Stomach (tissue), 9 donors: ENCODE measurements around the gene GAPVD1. TPM values are rescaled to one million over a fixed set of nuclear protein-coding genes. Genes with fewer than 3 reads are reported as not detected.

Experiments
- DNase-seq, 2 donors: peaks; one replicate each; pipeline versions ENCODE4 v3.0.0 to v3.0.0-alpha.2; 2013 to 2019
- H3K27ac ChIP-seq, 5 donors: fragments of 200-600 bp in 4 of 5; sonication (generic) in 4 of 5; one replicate each; pipeline ENCODE4 v1.5.1; 2013 to 2019; ENCODE audit warnings: mild to moderate bottlenecking in 1 of 5, moderate library complexity in 1 of 5
- H3K27me3 ChIP-seq, 3 donors: fragments of 200-600 bp; sonication (generic); one replicate each; pipeline ENCODE4 v1.5.1; 2017 to 2019; ENCODE audit warnings: mixed run types in 1 of 3
- H3K36me3 ChIP-seq, 4 donors: fragments of 200-600 bp; sonication (generic); 1 replicate in 3 of 4; 2 replicates in 1 of 4; pipeline ENCODE4 v1.5.1; 2016 to 2019
- H3K4me1 ChIP-seq, 4 donors: fragments of 200-600 bp; sonication (generic); one replicate each; pipeline ENCODE4 v1.5.1; 2016 to 2019
- H3K4me3 ChIP-seq, 4 donors: fragments of 200-600 bp; sonication (generic) in 3 of 4; one replicate each; pipeline ENCODE4 v1.5.1; 2016 to 2019; ENCODE audit warnings: mild to moderate bottlenecking in 1 of 4
- H3K9me3 ChIP-seq, 4 donors: fragments of 200-600 bp; sonication (generic); one replicate each; pipeline ENCODE4 v1.5.1; 2016 to 2019
- CTCF ChIP-seq, 7 experiments: fragments of 450-650 bp in 4 of 7; fragments of 200-600 bp in 3 of 7; sonication (generic) in 3 of 7; IDR thresholded peaks; one replicate each; pipeline ENCODE4 v1.5.1; 2016 to 2019; ENCODE audit warnings: antibody characterized with exemption in 7 of 7, control low read depth in 2 of 7, mild to moderate bottlenecking in 1 of 7
- EP300 ChIP-seq: sonication (generic); formaldehyde crosslinking; IDR thresholded peaks from one replicate; pipeline ENCODE4 v1.6.1; 2017; ENCODE audit warnings: antibody characterized with exemption
- POLR2A ChIP-seq, 4 donors: fragments of 450-650 bp; IDR thresholded peaks; one replicate each; pipeline ENCODE4 v1.6.1; 2016; ENCODE audit warnings: antibody characterized with exemption in 4 of 4, control low read depth in 2 of 4, mild to moderate bottlenecking in 1 of 4, moderate library complexity in 1 of 4
- POLR2AphosphoS5 ChIP-seq, 3 donors: sonication (generic); formaldehyde crosslinking; IDR thresholded peaks; one replicate each; pipeline ENCODE4 v1.6.1; 2016; ENCODE audit warnings: antibody characterized with exemption in 3 of 3
- WGBS, 5 donors: extraction: QIAGEN DNeasy Blood & Tissue Kit in 3 of 5; methylation state at CpG; one replicate each; pipeline versions ENCODE4 v1.1.5 to v1.1.7; 2013 to 2018; 5-methylcytosine and 5-hydroxymethylcytosine counted together
- intact Hi-C: fragments of 100-400 bp; cut with DNase I; formaldehyde crosslinking; loops from one replicate; pipeline ENCODE4 v1.15.1; 2023; ENCODE audit warnings: low total_unique reads
- polyA plus RNA-seq, 3 donors: library from polyadenylated mRNA; stranded (reverse); fragments of 200-250 nt; gene quantifications; one replicate each; pipeline ENCODE4 v1.2.3, GENCODE V29; 2013
- total RNA-seq, 5 donors: library from RNA; depleted of rRNA; stranded (reverse); fragments of >200 nt; gene quantifications; one replicate each; pipeline versions ENCODE4 v1.1.0 to v1.2.3, GENCODE V29; 2014 to 2016
- donor health status: healthy with polysubstance abuse.
- donor health status: Bipolar disorder and iron deficiency.
- donor health status: healthy.

Gene GAPVD1
- total and polyA plus RNA-seq, 8 donors, result 3.9 to 140 (median 26.2) TPM

DNA sequence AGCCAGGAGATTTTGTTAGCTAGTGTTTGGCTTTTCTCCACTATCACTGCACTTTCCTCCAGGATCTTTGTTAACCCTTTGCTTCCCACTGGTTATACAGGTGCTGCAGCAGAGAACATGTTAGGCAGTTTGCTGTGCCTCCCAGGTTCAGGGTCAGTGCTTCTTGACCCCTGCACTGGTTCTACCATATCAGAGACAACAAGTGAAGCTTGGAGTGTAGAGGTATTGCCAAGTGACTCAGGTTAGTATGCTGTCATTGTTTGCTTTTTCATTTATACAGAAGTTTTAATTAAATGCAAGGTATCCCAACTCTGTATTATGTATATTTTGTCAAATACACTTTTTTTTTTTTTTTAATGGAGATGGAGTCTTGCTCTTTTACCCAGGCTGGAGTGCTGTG lies 68.4 kb downstream of the GAPVD1 start:
- Histone ChIP-seq H3K36me3 (peaks cover 45 to 93% (median 85%) of the 10 kb centered on the region in 4 donors), H3K27ac (no peak overlapping the region)
- TF ChIP-seq POLR2A (IDR thresholded peaks at IDR 0.05), result no peak
- TF ChIP-seq CTCF (IDR thresholded peaks at IDR 0.05), result no peak
- TF ChIP-seq EP300, result no peak
- no peak for TF ChIP-seq POLR2AphosphoS5 (IDR thresholded peaks at IDR 0.05)

GRCh38 chr9:125330587-125330986 lies 69.0 kb downstream of the GAPVD1 start:
- WGBS, 5 donors, result 48 to 73% (median 59%) methylated on average over 2 of the region's 2 CpGs
- TF ChIP-seq POLR2A (IDR thresholded peaks at IDR 0.05), result no peak
- no peak for TF ChIP-seq EP300
- TF ChIP-seq POLR2AphosphoS5 (IDR thresholded peaks at IDR 0.05), result no peak
- TF ChIP-seq CTCF (IDR thresholded peaks at IDR 0.05), result no peak
- Histone ChIP-seq H3K4me1 (peaks cover 0 to 15% (median 8%) of the 10 kb centered on the region in 4 donors), H3K27me3 (no peaks in the 10 kb centered on the region), H3K4me3 (no peak overlapping the region), H3K27ac (no peak overlapping the region), H3K36me3 (peaks cover 40 to 93% (median 85%) of the 10 kb centered on the region in 4 donors), H3K9me3 (no peaks in the 10 kb centered on the region)
- no peak for DNase-seq
- intact Hi-C loops, result no loop called here

More for the DNA sequence above, 68.4 kb downstream of the GAPVD1 start:
- Histone ChIP-seq H3K27me3 (no peaks in the 10 kb centered on the region), H3K4me3 (no peak overlapping the region), H3K9me3 (no peaks in the 10 kb centered on the region), H3K4me1 (peaks cover 0 to 15% (median 8%) of the 10 kb centered on the region in 4 donors)
- intact Hi-C loops, result no loop called here
- DNase-seq, result no peak

- H3K27ac ChIP-seq, result no peak overlapping the region
- H3K36me3 ChIP-seq, result peaks cover 39 to 90% (median 77%) of the 10 kb centered on the region in 4 donors
- no peaks in the 10 kb centered on the region for H3K27me3 ChIP-seq
- peaks cover 0 to 15% (median 8%) of the 10 kb centered on the region in 4 donors for H3K4me1 ChIP-seq
- H3K9me3 ChIP-seq, result no peaks in the 10 kb centered on the region
- intact Hi-C loops, result no loop called here
- TF ChIP-seq POLR2A (IDR thresholded peaks at IDR 0.05) (no peak), POLR2AphosphoS5 (IDR thresholded peaks at IDR 0.05) (no peak), EP300 (no peak), CTCF (IDR thresholded peaks at IDR 0.05) (no peak)
- 79 to 90% (median 83%) methylated on average over 3 of the region's 3 CpGs for WGBS, 5 donors
- no peak for DNase-seq
- H3K4me3 ChIP-seq, result no peak overlapping the region
Observed at GRCh38 chr9:125332527-125332926, 70.9 kb downstream of the GAPVD1 start.

DNA sequence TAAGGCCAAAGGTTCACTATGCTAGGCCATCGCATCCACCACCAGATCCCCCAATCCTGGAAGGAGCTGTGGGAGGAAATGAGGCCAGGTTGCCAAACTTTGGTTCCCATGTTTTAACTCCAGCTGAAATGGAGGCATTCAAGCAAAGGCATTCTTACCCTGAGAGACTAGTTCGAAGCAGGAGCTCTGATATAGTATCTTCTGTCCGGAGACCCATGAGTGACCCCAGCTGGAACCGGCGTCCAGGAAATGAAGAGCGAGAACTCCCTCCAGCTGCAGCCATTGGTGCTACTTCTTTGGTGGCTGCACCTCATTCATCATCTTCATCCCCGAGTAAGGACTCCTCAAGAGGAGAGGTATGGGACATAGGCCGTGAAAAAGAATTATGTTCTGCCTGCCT lies 75.6 kb downstream of the GAPVD1 start:
- Histone ChIP-seq H3K4me1 (no peaks in the 10 kb centered on the region), H3K36me3 (peaks cover 43 to 96% (median 91%) of the 10 kb centered on the region in 4 donors), H3K4me3 (no peak overlapping the region), H3K27me3 (no peaks in the 10 kb centered on the region), H3K27ac (no peak overlapping the region), H3K9me3 (no peaks in the 10 kb centered on the region)
- DNase-seq, result peak in 1 of 2 donors; percentile 16
- TF ChIP-seq POLR2A (IDR thresholded peaks at IDR 0.05), result no peak
- no peak for TF ChIP-seq CTCF (IDR thresholded peaks at IDR 0.05)
- no peak for TF ChIP-seq EP300
- no peak for TF ChIP-seq POLR2AphosphoS5 (IDR thresholded peaks at IDR 0.05)
- WGBS, 5 donors, result 60 to 70% (median 61%) methylated on average over 8 of the region's 8 CpGs
- intact Hi-C loops, result no loop called here
